ENCODE data around the gene LCE1E.

- TF ChIP-seq, protein P1, sequence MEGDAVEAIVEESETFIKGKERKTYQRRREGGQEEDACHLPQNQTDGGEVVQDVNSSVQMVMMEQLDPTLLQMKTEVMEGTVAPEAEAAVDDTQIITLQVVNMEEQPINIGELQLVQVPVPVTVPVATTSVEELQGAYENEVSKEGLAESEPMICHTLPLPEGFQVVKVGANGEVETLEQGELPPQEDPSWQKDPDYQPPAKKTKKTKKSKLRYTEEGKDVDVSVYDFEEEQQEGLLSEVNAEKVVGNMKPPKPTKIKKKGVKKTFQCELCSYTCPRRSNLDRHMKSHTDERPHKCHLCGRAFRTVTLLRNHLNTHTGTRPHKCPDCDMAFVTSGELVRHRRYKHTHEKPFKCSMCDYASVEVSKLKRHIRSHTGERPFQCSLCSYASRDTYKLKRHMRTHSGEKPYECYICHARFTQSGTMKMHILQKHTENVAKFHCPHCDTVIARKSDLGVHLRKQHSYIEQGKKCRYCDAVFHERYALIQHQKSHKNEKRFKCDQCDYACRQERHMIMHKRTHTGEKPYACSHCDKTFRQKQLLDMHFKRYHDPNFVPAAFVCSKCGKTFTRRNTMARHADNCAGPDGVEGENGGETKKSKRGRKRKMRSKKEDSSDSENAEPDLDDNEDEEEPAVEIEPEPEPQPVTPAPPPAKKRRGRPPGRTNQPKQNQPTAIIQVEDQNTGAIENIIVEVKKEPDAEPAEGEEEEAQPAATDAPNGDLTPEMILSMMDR (IDR thresholded peaks at IDR 0.05; ENCODE audit: borderline replicate concordance, extremely low read depth, low read length, poor library complexity, severe bottlenecking) = no peak
- TF ChIP-seq EZH2 (IDR thresholded peaks at IDR 0.05; ENCODE audit: borderline replicate concordance, low read depth, low read length, severe bottlenecking) = no peak
Measured at GRCh38 chr1:152824964-152825363, 38.9 kb downstream of the LCE1E start.
